Measurements from ENCODE around the gene RFX6. TPM values are rescaled to one million over a fixed set of nuclear protein-coding genes. Genes with fewer than 3 reads are reported as not detected.

RFX6 gene
- polyA plus RNA-seq, 2 donors: 0.01 TPM; not detected in 1

GRCh38 chr6:116954938-116955337, 77.9 kb downstream of the RFX6 start:
- 54 to 65% methylated on average over 7 of the region's 7 CpGs for WGBS, 2 donors

GRCh38 chr6:116955773-116956172, 78.7 kb downstream of the RFX6 start:
- no peaks in the 10 kb centered on the region for H3K9me3 ChIP-seq (ENCODE audit: control insufficient read depth in 2 of 2, insufficient read depth in 1 of 2, low read depth in 1 of 2, low read length in 1 of 2)
- no peaks in the 10 kb centered on the region for H3K27me3 ChIP-seq (ENCODE audit: control insufficient read depth in 1 of 2, insufficient read depth in 2 of 2, low read length in 2 of 2)
- no peaks in the 10 kb centered on the region for H3K4me1 ChIP-seq (ENCODE audit: control insufficient read depth in 2 of 2, insufficient read depth in 2 of 2, low read length in 1 of 2)
- H3K27ac ChIP-seq (ENCODE audit: low read depth in 2 of 2, low read length in 1 of 2): no peak overlapping the region
- H3K4me3 ChIP-seq (ENCODE audit: low read depth in 1 of 2, low read length in 2 of 2): no peak overlapping the region
- WGBS, 2 donors: 49 to 58% methylated on average over 7 of the region's 7 CpGs
- no peaks in the 10 kb centered on the region for H3K36me3 ChIP-seq (ENCODE audit: control insufficient read depth in 2 of 2, insufficient read depth in 2 of 2, low read length in 1 of 2)

More at GRCh38 chr6:116954938-116955337, 77.9 kb downstream of the RFX6 start:
- Histone ChIP-seq H3K4me1 (ENCODE audit: control insufficient read depth in 2 of 2, insufficient read depth in 2 of 2, low read length in 1 of 2) (no peaks in the 10 kb centered on the region), H3K27ac (ENCODE audit: low read depth in 2 of 2, low read length in 1 of 2) (no peak overlapping the region), H3K36me3 (ENCODE audit: control insufficient read depth in 2 of 2, insufficient read depth in 2 of 2, low read length in 1 of 2) (no peaks in the 10 kb centered on the region), H3K4me3 (ENCODE audit: low read depth in 1 of 2, low read length in 2 of 2) (no peak overlapping the region), H3K9me3 (ENCODE audit: control insufficient read depth in 2 of 2, insufficient read depth in 1 of 2, low read depth in 1 of 2, low read length in 1 of 2) (no peaks in the 10 kb centered on the region), H3K27me3 (ENCODE audit: control insufficient read depth in 1 of 2, insufficient read depth in 2 of 2, low read length in 2 of 2) (no peaks in the 10 kb centered on the region)

- Histone ChIP-seq H3K36me3 (ENCODE audit: control insufficient read depth in 2 of 2, insufficient read depth in 2 of 2, low read length in 1 of 2) (no peaks in the 10 kb centered on the region), H3K4me1 (ENCODE audit: control insufficient read depth in 2 of 2, insufficient read depth in 2 of 2, low read length in 1 of 2) (no peaks in the 10 kb centered on the region), H3K27ac (ENCODE audit: low read depth in 2 of 2, low read length in 1 of 2) (no peak overlapping the region), H3K4me3 (ENCODE audit: low read depth in 1 of 2, low read length in 2 of 2) (no peak overlapping the region), H3K9me3 (ENCODE audit: control insufficient read depth in 2 of 2, insufficient read depth in 1 of 2, low read depth in 1 of 2, low read length in 1 of 2) (no peaks in the 10 kb centered on the region), H3K27me3 (ENCODE audit: control insufficient read depth in 1 of 2, insufficient read depth in 2 of 2, low read length in 2 of 2) (peaks cover 0 to 2% of the 10 kb centered on the region in 2 donors)
- 33 to 38% methylated on average over 1 of the region's 1 CpG for WGBS, 2 donors
Measured at GRCh38 chr6:116963972-116964371, 86.9 kb downstream of the RFX6 start.

- H3K27me3 ChIP-seq (ENCODE audit: control insufficient read depth in 1 of 2, insufficient read depth in 2 of 2, low read length in 2 of 2): peaks cover 0 to 2% of the 10 kb centered on the region in 2 donors
- no peaks in the 10 kb centered on the region for H3K9me3 ChIP-seq (ENCODE audit: control insufficient read depth in 2 of 2, insufficient read depth in 1 of 2, low read depth in 1 of 2, low read length in 1 of 2)
- H3K4me1 ChIP-seq (ENCODE audit: control insufficient read depth in 2 of 2, insufficient read depth in 2 of 2, low read length in 1 of 2): no peaks in the 10 kb centered on the region
- no peaks in the 10 kb centered on the region for H3K36me3 ChIP-seq (ENCODE audit: control insufficient read depth in 2 of 2, insufficient read depth in 2 of 2, low read length in 1 of 2)
- WGBS, 2 donors: 56 to 62% methylated on average over 6 of the region's 6 CpGs
- no peak overlapping the region for H3K4me3 ChIP-seq (ENCODE audit: low read depth in 1 of 2, low read length in 2 of 2)
- H3K27ac ChIP-seq (ENCODE audit: low read depth in 2 of 2, low read length in 1 of 2): no peak overlapping the region
Measured at GRCh38 chr6:116966675-116967576, 89.9 kb downstream of the RFX6 start.

- H3K4me1 ChIP-seq (ENCODE audit: control insufficient read depth in 2 of 2, insufficient read depth in 2 of 2, low read length in 1 of 2): no peaks in the 10 kb centered on the region
- peaks cover 0 to 2% of the 10 kb centered on the region in 2 donors for H3K27me3 ChIP-seq (ENCODE audit: control insufficient read depth in 1 of 2, insufficient read depth in 2 of 2, low read length in 2 of 2)
- WGBS, 2 donors: 34 to 36% methylated on average over 5 of the region's 5 CpGs
- H3K36me3 ChIP-seq (ENCODE audit: control insufficient read depth in 2 of 2, insufficient read depth in 2 of 2, low read length in 1 of 2): no peaks in the 10 kb centered on the region
- no peak overlapping the region for H3K4me3 ChIP-seq (ENCODE audit: low read depth in 1 of 2, low read length in 2 of 2)
- H3K9me3 ChIP-seq (ENCODE audit: control insufficient read depth in 2 of 2, insufficient read depth in 1 of 2, low read depth in 1 of 2, low read length in 1 of 2): no peaks in the 10 kb centered on the region
- no peak overlapping the region for H3K27ac ChIP-seq (ENCODE audit: low read depth in 2 of 2, low read length in 1 of 2)
Measured at GRCh38 chr6:116969211-116969863, 92.3 kb downstream of the RFX6 start.

GRCh38 chr6:116971959-116972358, 94.9 kb downstream of the RFX6 start:
- Histone ChIP-seq H3K27me3 (ENCODE audit: control insufficient read depth in 1 of 2, insufficient read depth in 2 of 2, low read length in 2 of 2) (peaks cover 0 to 2% of the 10 kb centered on the region in 2 donors), H3K9me3 (ENCODE audit: control insufficient read depth in 2 of 2, insufficient read depth in 1 of 2, low read depth in 1 of 2, low read length in 1 of 2) (no peaks in the 10 kb centered on the region), H3K4me1 (ENCODE audit: control insufficient read depth in 2 of 2, insufficient read depth in 2 of 2, low read length in 1 of 2) (no peaks in the 10 kb centered on the region), H3K36me3 (ENCODE audit: control insufficient read depth in 2 of 2, insufficient read depth in 2 of 2, low read length in 1 of 2) (no peaks in the 10 kb centered on the region), H3K27ac (ENCODE audit: low read depth in 2 of 2, low read length in 1 of 2) (no peak overlapping the region), H3K4me3 (ENCODE audit: low read depth in 1 of 2, low read length in 2 of 2) (no peak overlapping the region)
- 0 to 1% methylated on average over 1 of the region's 1 CpG for WGBS, 2 donors

- Histone ChIP-seq H3K4me1 (ENCODE audit: control insufficient read depth in 2 of 2, insufficient read depth in 2 of 2, low read length in 1 of 2) (no peaks in the 10 kb centered on the region), H3K36me3 (ENCODE audit: control insufficient read depth in 2 of 2, insufficient read depth in 2 of 2, low read length in 1 of 2) (no peaks in the 10 kb centered on the region), H3K27me3 (ENCODE audit: control insufficient read depth in 1 of 2, insufficient read depth in 2 of 2, low read length in 2 of 2) (peaks cover 0 to 2% of the 10 kb centered on the region in 2 donors), H3K4me3 (ENCODE audit: low read depth in 1 of 2, low read length in 2 of 2) (no peak overlapping the region), H3K27ac (ENCODE audit: low read depth in 2 of 2, low read length in 1 of 2) (no peak overlapping the region), H3K9me3 (ENCODE audit: control insufficient read depth in 2 of 2, insufficient read depth in 1 of 2, low read depth in 1 of 2, low read length in 1 of 2) (no peaks in the 10 kb centered on the region)
- WGBS, 2 donors: 74 to 80% methylated on average over 5 of the region's 5 CpGs
Measured at GRCh38 chr6:116973976-116974375, 96.9 kb downstream of the RFX6 start.

- no peaks in the 10 kb centered on the region for H3K4me1 ChIP-seq (ENCODE audit: control insufficient read depth in 2 of 2, insufficient read depth in 2 of 2, low read length in 1 of 2)
- WGBS, 2 donors: 54 to 56% methylated on average over 5 of the region's 5 CpGs
- no peak overlapping the region for H3K4me3 ChIP-seq (ENCODE audit: low read depth in 1 of 2, low read length in 2 of 2)
- no peaks in the 10 kb centered on the region for H3K9me3 ChIP-seq (ENCODE audit: control insufficient read depth in 2 of 2, insufficient read depth in 1 of 2, low read depth in 1 of 2, low read length in 1 of 2)
- peaks cover 0 to 2% of the 10 kb centered on the region in 2 donors for H3K27me3 ChIP-seq (ENCODE audit: control insufficient read depth in 1 of 2, insufficient read depth in 2 of 2, low read length in 2 of 2)
- no peak overlapping the region for H3K27ac ChIP-seq (ENCODE audit: low read depth in 2 of 2, low read length in 1 of 2)
- H3K36me3 ChIP-seq (ENCODE audit: control insufficient read depth in 2 of 2, insufficient read depth in 2 of 2, low read length in 1 of 2): no peaks in the 10 kb centered on the region
Measured at GRCh38 chr6:116974526-116975316, 97.7 kb downstream of the RFX6 start.

- Histone ChIP-seq H3K4me3 (ENCODE audit: low read depth in 1 of 2, low read length in 2 of 2) (no peak overlapping the region), H3K9me3 (ENCODE audit: control insufficient read depth in 2 of 2, insufficient read depth in 1 of 2, low read depth in 1 of 2, low read length in 1 of 2) (no peaks in the 10 kb centered on the region), H3K4me1 (ENCODE audit: control insufficient read depth in 2 of 2, insufficient read depth in 2 of 2, low read length in 1 of 2) (no peaks in the 10 kb centered on the region), H3K36me3 (ENCODE audit: control insufficient read depth in 2 of 2, insufficient read depth in 2 of 2, low read length in 1 of 2) (no peaks in the 10 kb centered on the region), H3K27ac (ENCODE audit: low read depth in 2 of 2, low read length in 1 of 2) (no peak overlapping the region), H3K27me3 (ENCODE audit: control insufficient read depth in 1 of 2, insufficient read depth in 2 of 2, low read length in 2 of 2) (peaks cover 0 to 2% of the 10 kb centered on the region in 2 donors)
- WGBS, 2 donors: 80 to 87% methylated on average over 3 of the region's 3 CpGs
Measured at GRCh38 chr6:116975600-116975999, 98.6 kb downstream of the RFX6 start.

Measured in esophagus (tissue), 2 donors.